ENCODE data around the gene PRLR.

The PRLR gene

DNA sequence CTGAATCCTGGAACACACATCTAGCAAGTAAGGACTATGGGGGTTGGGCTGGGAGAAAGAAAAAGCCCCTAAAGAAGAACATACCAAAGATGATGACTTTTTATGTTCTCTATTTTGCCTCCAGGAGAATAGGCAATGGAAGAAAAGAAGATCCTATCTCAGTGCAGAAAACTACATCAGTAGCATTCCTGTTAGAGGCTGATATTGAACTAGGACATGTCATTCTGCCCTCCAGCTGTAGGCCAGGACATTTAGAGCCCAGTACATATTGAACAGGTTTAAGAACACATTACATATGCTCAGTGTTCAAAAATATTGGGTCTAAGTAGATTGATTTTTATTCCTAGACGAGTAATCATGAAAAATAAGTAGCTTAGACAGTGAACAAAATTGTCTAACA, 24.7 kb downstream of the PRLR start:
- Histone ChIP-seq H3K4me3 (no peak overlapping the region), H3K27ac (no peak overlapping the region)
- DNase-seq (ENCODE audit: low spot score), result no peak
- TF ChIP-seq, protein P1, sequence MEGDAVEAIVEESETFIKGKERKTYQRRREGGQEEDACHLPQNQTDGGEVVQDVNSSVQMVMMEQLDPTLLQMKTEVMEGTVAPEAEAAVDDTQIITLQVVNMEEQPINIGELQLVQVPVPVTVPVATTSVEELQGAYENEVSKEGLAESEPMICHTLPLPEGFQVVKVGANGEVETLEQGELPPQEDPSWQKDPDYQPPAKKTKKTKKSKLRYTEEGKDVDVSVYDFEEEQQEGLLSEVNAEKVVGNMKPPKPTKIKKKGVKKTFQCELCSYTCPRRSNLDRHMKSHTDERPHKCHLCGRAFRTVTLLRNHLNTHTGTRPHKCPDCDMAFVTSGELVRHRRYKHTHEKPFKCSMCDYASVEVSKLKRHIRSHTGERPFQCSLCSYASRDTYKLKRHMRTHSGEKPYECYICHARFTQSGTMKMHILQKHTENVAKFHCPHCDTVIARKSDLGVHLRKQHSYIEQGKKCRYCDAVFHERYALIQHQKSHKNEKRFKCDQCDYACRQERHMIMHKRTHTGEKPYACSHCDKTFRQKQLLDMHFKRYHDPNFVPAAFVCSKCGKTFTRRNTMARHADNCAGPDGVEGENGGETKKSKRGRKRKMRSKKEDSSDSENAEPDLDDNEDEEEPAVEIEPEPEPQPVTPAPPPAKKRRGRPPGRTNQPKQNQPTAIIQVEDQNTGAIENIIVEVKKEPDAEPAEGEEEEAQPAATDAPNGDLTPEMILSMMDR (IDR thresholded peaks at IDR 0.05), result no peak

DNA sequence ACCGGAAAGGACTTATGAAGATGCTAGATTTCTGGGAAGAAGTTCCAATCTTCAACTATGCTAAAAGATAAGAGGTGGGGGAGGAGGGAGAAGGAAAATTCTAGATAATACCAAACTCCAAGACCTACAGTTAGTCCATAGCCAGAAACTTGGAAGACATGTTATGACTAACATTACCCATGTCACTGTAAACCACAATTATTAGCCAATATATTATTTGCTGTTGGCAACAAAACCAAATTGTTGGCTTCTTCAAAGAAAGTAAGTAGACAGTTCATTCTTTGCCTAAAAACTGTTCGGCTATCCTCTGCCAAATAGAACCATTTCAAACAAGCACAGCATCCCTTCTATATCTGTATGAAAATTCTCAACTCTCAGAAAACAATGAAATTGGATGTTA, 25.1 kb downstream of the PRLR start:
- TF ChIP-seq, protein P1 (IDR thresholded peaks at IDR 0.05), result no peak
- Histone ChIP-seq H3K4me3 (no peak overlapping the region), H3K27ac (no peak overlapping the region)
- DNase-seq (ENCODE audit: low spot score), result no peak

DNA sequence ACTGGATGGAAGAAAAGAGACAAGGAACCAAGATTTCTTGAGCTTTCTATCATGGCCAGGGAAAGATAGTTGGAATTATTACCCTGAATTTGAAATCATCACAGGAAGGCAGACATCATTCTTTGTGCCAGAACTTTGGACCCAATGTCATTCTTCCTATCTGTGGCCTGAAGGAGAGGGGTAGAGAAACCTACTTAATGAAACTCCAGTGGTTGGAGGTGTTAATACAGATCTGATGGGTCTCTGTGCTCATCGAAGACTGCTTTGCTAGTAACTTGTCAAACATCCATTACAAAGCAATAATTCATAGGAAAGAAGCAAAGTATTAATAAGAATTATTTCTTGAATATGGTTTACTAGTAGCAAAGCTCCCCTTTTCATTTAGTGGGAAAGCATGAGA, 26.9 kb downstream of the PRLR start:
- no peak for DNase-seq (ENCODE audit: low spot score)
- Histone ChIP-seq H3K4me3 (no peak overlapping the region), H3K27ac (no peak overlapping the region)
- TF ChIP-seq, protein P1 (IDR thresholded peaks at IDR 0.05), result no peak

DNA sequence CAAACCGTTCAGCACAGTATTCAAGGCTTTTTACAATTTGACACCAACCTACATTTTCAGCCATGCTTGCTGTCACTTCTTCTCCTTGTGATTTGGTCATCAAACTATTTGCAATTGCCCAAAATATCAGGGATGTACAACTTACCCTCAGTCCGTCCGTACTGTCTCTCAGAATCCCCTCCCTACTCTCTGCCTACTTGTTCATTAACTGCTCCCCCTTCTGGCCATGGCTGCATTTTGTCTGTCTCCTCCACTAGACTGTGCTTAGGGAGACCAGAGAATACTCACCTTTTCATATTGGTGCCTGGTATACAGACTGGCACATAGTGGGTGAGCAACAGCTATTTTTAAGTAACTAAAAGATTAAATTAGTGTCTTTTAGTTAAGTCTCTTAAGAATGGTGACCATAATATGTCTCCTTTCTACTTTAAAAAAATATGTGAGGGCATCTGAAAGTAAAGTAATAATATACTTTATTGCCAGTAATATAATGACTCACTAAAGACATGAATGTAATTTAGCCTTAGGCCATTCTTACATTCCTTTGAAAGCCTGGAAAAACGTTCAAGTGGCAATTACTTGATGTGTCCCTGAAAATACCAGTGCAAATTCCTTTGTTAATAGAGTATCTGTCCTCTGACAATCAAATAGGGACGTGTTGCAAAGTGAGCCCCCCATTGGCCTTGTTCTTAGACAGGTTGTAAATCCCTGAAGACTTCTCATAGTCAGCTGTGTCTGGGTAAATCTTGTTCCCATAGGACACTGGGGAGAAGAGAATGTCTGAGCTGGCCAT, 27.8 kb downstream of the PRLR start:
- TF ChIP-seq, protein P1 (IDR thresholded peaks at IDR 0.05), result peak; percentile 11
- Histone ChIP-seq H3K4me3 (no peak overlapping the region), H3K27ac (no peak overlapping the region)
- no peak for DNase-seq (ENCODE audit: low spot score)

DNA sequence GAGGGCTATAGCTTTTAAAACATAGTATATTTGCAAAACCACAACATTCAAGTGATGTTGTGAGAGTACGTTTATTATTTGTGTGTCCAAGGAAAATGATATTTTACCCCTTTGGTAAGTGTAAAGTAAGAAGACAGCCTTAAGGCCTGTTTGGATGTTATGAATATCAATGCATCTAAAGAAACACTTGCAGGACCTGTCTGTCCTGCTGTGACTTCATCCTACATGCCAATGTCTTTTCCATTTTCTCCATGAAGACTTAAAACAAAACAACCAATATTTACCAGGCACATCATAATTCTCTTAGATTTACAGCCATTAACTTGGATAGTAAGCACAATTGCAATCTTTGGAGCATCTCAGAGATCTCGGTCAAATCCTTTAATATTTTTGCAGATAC, 29.0 kb downstream of the PRLR start:
- Histone ChIP-seq H3K4me3 (no peak overlapping the region), H3K27ac (no peak overlapping the region)
- TF ChIP-seq, protein P1 (IDR thresholded peaks at IDR 0.05), result no peak
- no peak for DNase-seq (ENCODE audit: low spot score)

DNA sequence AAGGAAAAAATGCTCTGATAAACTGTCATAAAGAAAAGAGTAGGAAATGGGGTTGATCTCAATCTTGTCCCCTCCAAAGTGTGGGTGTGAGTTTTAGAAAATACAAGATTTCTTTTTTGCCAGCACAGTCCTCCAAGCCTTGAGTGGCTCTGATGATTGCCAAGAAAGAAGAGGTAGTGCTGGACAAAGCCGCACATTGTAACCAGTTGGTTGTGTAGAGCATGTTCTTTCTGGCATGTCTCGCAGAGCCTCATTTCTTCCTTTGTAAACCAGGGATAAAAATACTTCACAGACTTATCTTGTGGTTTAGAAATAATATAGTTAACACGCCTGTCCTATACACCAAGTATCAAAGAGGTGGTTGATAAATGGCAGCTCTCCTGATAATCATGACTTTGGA, 30.4 kb downstream of the PRLR start:
- DNase-seq (ENCODE audit: low spot score), result no peak
- TF ChIP-seq, protein P1 (IDR thresholded peaks at IDR 0.05), result no peak
- no peak overlapping the region for H3K4me3 ChIP-seq
- no peak overlapping the region for H3K27ac ChIP-seq

DNA sequence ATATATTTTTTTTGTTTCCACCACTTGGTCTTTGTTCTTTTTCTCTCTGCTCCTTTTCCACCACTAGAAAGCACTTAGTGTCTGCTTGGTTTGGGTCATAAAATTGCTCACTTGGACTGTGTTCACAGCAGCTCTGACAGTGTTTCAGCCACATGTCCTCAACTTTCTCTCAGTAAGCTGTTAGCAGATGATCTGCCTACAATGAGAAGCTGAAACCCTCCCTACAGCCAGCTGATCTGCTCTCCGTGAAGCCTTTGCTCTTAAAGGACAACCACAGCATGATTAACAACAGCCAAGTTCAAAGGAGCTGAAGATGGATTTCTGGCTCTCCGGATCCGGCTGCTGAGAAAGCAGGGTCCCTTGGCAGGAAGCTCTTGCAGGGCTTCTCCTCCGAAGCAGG, 31.6 kb downstream of the PRLR start:
- Histone ChIP-seq H3K4me3 (no peak overlapping the region), H3K27ac (no peak overlapping the region)
- TF ChIP-seq, protein P1 (IDR thresholded peaks at IDR 0.05), result no peak
- no peak for DNase-seq (ENCODE audit: low spot score)

All from coronary artery (tissue), 2 donors.